ENCODE data around the gene NINJ2.

- TF ChIP-seq, protein P1, sequence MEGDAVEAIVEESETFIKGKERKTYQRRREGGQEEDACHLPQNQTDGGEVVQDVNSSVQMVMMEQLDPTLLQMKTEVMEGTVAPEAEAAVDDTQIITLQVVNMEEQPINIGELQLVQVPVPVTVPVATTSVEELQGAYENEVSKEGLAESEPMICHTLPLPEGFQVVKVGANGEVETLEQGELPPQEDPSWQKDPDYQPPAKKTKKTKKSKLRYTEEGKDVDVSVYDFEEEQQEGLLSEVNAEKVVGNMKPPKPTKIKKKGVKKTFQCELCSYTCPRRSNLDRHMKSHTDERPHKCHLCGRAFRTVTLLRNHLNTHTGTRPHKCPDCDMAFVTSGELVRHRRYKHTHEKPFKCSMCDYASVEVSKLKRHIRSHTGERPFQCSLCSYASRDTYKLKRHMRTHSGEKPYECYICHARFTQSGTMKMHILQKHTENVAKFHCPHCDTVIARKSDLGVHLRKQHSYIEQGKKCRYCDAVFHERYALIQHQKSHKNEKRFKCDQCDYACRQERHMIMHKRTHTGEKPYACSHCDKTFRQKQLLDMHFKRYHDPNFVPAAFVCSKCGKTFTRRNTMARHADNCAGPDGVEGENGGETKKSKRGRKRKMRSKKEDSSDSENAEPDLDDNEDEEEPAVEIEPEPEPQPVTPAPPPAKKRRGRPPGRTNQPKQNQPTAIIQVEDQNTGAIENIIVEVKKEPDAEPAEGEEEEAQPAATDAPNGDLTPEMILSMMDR (IDR thresholded peaks at IDR 0.05), result no peak
- TF ChIP-seq EP300 (IDR thresholded peaks at IDR 0.05), result no peak
- TF ChIP-seq POLR2A (IDR thresholded peaks at IDR 0.05), result no peak
These were observed 75.3 kb downstream of the NINJ2 start for GRCh38 chr12:588024-588322.

Measured in ovary (tissue), 3 donors.